DND-41 (cell line): ENCODE results near the gene PGM2L1.

Source experiments
- ATAC-seq: fragments of 200-7000 bp; cut with Tn5 transposase; 3 replicates; pipeline ENCODE4 v1.9.1; 2021; ENCODE audit warnings: low read depth; ENCODE audit not compliant: insufficient read depth
- DNase-seq: peaks from one replicate; pipeline ENCODE4 v3.0.0-alpha.2; 2020
- H2AFZ ChIP-seq: 2 replicates; pipeline ENCODE4 v1.6.0; 2012; ENCODE audit warnings: low read depth, low read length
- H3K27ac ChIP-seq: 2 replicates; pipeline ENCODE4 v1.5.1; 2012; ENCODE audit warnings: low read length, inconsistent platforms
- H3K27me3 ChIP-seq: fragments of 200-600 bp; sonication (generic); 2 replicates; pipeline ENCODE4 v1.6.0; 2012; ENCODE audit warnings: low read length, mild to moderate bottlenecking, inconsistent platforms; ENCODE audit not compliant: insufficient read depth, poor library complexity
- H3K36me3 ChIP-seq: 2 replicates; pipeline ENCODE4 v1.5.1; 2012; ENCODE audit warnings: low read length, inconsistent platforms; ENCODE audit not compliant: insufficient read depth
- H3K4me1 ChIP-seq: 2 replicates; pipeline ENCODE4 v1.5.1; 2012; ENCODE audit warnings: mild to moderate bottlenecking, low read length; ENCODE audit not compliant: insufficient read depth
- H3K4me2 ChIP-seq: 2 replicates; pipeline ENCODE4 v1.6.0; 2012; ENCODE audit warnings: mild to moderate bottlenecking, moderate library complexity, low read length, inconsistent platforms; ENCODE audit not compliant: insufficient read depth
- H3K4me3 ChIP-seq, 2 experiments: fragments of 200-600 bp in 1 of 2; shearing (Covaris generic) in 1 of 2; 2 replicates each; pipeline ENCODE4 v1.5.1; 2012 to 2016; ENCODE audit warnings: inconsistent platforms in 2 of 2, low read length in 2 of 2, mild to moderate bottlenecking in 2 of 2, low read depth in 1 of 2, moderate library complexity in 1 of 2
- H3K79me2 ChIP-seq: 2 replicates; pipeline ENCODE4 v1.6.0; 2012; ENCODE audit warnings: low read length, inconsistent platforms; ENCODE audit not compliant: insufficient read depth
- H3K9ac ChIP-seq: 2 replicates; pipeline ENCODE4 v1.6.0; 2012; ENCODE audit warnings: low read depth, mild to moderate bottlenecking, inconsistent platforms, low read length, moderate library complexity
- H3K9me3 ChIP-seq: 2 replicates; pipeline ENCODE4 v1.5.1; 2012; ENCODE audit warnings: low read length, moderate library complexity, mild to moderate bottlenecking, inconsistent platforms; ENCODE audit not compliant: insufficient read depth, severe bottlenecking
- H4K20me1 ChIP-seq: 2 replicates; pipeline ENCODE4 v1.6.0; 2012; ENCODE audit warnings: low read length; ENCODE audit not compliant: insufficient read depth
- CTCF ChIP-seq: IDR thresholded peaks from 2 replicates; pipeline ENCODE4 v1.5.1; 2012; ENCODE audit warnings: borderline replicate concordance, low read length, moderate library complexity, mild to moderate bottlenecking; ENCODE audit not compliant: poor library complexity, severe bottlenecking; ENCODE audit errors: extremely low read depth
- EZH2 ChIP-seq: IDR thresholded peaks from 3 replicates; pipeline ENCODE4 v1.6.1; 2012; ENCODE audit warnings: borderline replicate concordance, low read depth, mild to moderate bottlenecking, moderate library complexity, low read length, inconsistent platforms; ENCODE audit not compliant: severe bottlenecking

PGM2L1 gene

GRCh38 chr11:74380746-74381439, 17.3 kb downstream of the PGM2L1 start:
- ATAC-seq: no peak
- Histone ChIP-seq H3K9ac (no peak overlapping the region), H3K27ac (no peak overlapping the region), H4K20me1 (no peaks in the 10 kb centered on the region), H3K4me1 (no peaks in the 10 kb centered on the region), H2AFZ (no peak overlapping the region), H3K36me3 (no peaks in the 10 kb centered on the region), H3K4me3 (no peak overlapping the region), H3K27me3 (no peaks in the 10 kb centered on the region), H3K4me2 (no peak overlapping the region), H3K9me3 (no peaks in the 10 kb centered on the region), H3K79me2 (no peaks in the 10 kb centered on the region)
- TF ChIP-seq CTCF (no peak), EZH2 (no peak)
- DNase-seq: no peak

- Histone ChIP-seq H2AFZ (no peak overlapping the region), H3K79me2 (no peaks in the 10 kb centered on the region), H4K20me1 (no peaks in the 10 kb centered on the region), H3K4me1 (no peaks in the 10 kb centered on the region), H3K4me3 (no peak overlapping the region), H3K27ac (no peak overlapping the region), H3K4me2 (no peak overlapping the region), H3K9me3 (no peaks in the 10 kb centered on the region), H3K36me3 (no peaks in the 10 kb centered on the region), H3K9ac (no peak overlapping the region), H3K27me3 (no peaks in the 10 kb centered on the region)
- no peak for ATAC-seq
- no peak for DNase-seq
- TF ChIP-seq EZH2 (no peak), CTCF (no peak)
Measured at GRCh38 chr11:74377689-74378088, 20.5 kb downstream of the PGM2L1 start.

GRCh38 chr11:74373382-74373781, 24.9 kb downstream of the PGM2L1 start:
- Histone ChIP-seq H3K27me3 (no peaks in the 10 kb centered on the region), H4K20me1 (no peaks in the 10 kb centered on the region), H3K9ac (no peak overlapping the region), H2AFZ (no peak overlapping the region), H3K79me2 (no peaks in the 10 kb centered on the region), H3K4me3 (no peak overlapping the region), H3K9me3 (no peaks in the 10 kb centered on the region), H3K27ac (no peak overlapping the region), H3K4me2 (no peak overlapping the region), H3K36me3 (no peaks in the 10 kb centered on the region), H3K4me1 (no peaks in the 10 kb centered on the region)
- TF ChIP-seq CTCF (no peak), EZH2 (no peak)
- no peak for ATAC-seq
- DNase-seq: no peak
